WTC11 (cell line): Measurements from ENCODE around the gene TKFC. TPM values are rescaled to one million over a fixed set of nuclear protein-coding genes. Genes with fewer than 3 reads are reported as not detected.

Experiments used
- ATAC-seq: fragments of 200-7000 bp; cut with Tn5 transposase; 2 replicates; pipeline ENCODE4 v1.10.0; 2021; ENCODE audit warnings: mild to moderate bottlenecking, moderate library complexity
- CTCF ChIA-PET: fragments of 300-600 bp; sonication (Branson Sonifier 250); formaldehyde crosslinking; loops from one replicate; lab custom pipeline; 2021; ENCODE audit warnings: antibody characterized with exemption; lab: Charles Lee
- POLR2A ChIA-PET: fragments of 350-600 bp; sonication (Branson Sonifier 250); formaldehyde crosslinking; loops from one replicate; lab custom pipeline; 2021; ENCODE audit warnings: antibody characterized with exemption; lab: Charles Lee
- DNase-seq: peaks from one replicate; pipeline ENCODE4 v3.0.0; 2021; ENCODE audit warnings: low spot score
- H3K27ac Mint-ChIP-seq: 2 replicates; pipeline ENCODE4 v1.8.0; 2021; ENCODE audit warnings: mixed read lengths
- H3K27me3 Mint-ChIP-seq: 2 replicates; pipeline ENCODE4 v1.8.0; 2021; ENCODE audit warnings: low read depth, mild to moderate bottlenecking, moderate library complexity, mixed read lengths
- H3K36me3 Mint-ChIP-seq: 2 replicates; pipeline ENCODE4 v1.8.0; 2021; ENCODE audit warnings: mixed read lengths
- H3K4me1 Mint-ChIP-seq: 2 replicates; pipeline ENCODE4 v1.8.0; 2022; ENCODE audit warnings: mixed read lengths
- H3K4me3 Mint-ChIP-seq: 2 replicates; pipeline ENCODE4 v1.8.0; 2021; ENCODE audit warnings: mild to moderate bottlenecking, moderate library complexity, mixed read lengths
- H3K9me3 Mint-ChIP-seq: 2 replicates; pipeline ENCODE4 v1.8.0; 2021; ENCODE audit warnings: mixed read lengths
- CDX4 ChIP-seq: fragments of 250-450 bp; sonication (Bioruptor Pico); IDR thresholded peaks from 2 replicates; pipeline ENCODE4 v1.9.0; 2021; ENCODE audit warnings: moderate library complexity, mild to moderate bottlenecking, inconsistent platforms, borderline replicate concordance
- ESRRA ChIP-seq: sonication (generic); formaldehyde crosslinking; IDR thresholded peaks from 2 replicates; pipeline ENCODE4 v1.8.1; 2022; ENCODE audit warnings: mild to moderate bottlenecking, missing genetic modification reagents, borderline replicate concordance
- GABPB1 ChIP-seq: sonication (generic); formaldehyde crosslinking; IDR thresholded peaks from 2 replicates; pipeline ENCODE4 v1.8.1; 2023; ENCODE audit warnings: mild to moderate bottlenecking, missing genetic modification reagents
- GRHL2 ChIP-seq: fragments of 250-450 bp; sonication (Bioruptor Pico); IDR thresholded peaks from 2 replicates; pipeline ENCODE4 v1.8.0; 2022; ENCODE audit warnings: mild to moderate bottlenecking, moderate library complexity; ENCODE audit not compliant: insufficient replicate concordance, severe bottlenecking
- HMGXB4 ChIP-seq: sonication (generic); formaldehyde crosslinking; IDR thresholded peaks from 2 replicates; pipeline ENCODE4 v1.8.1; 2023; ENCODE audit warnings: mild to moderate bottlenecking, moderate library complexity, missing genetic modification reagents
- IRF2 ChIP-seq: sonication (generic); formaldehyde crosslinking; IDR thresholded peaks from 2 replicates; pipeline ENCODE4 v1.8.0; 2022; ENCODE audit warnings: low read depth, missing genetic modification reagents, borderline replicate concordance
- KAT7 ChIP-seq: sonication (generic); formaldehyde crosslinking; IDR thresholded peaks from 2 replicates; pipeline ENCODE4 v1.8.1; 2023; ENCODE audit warnings: missing genetic modification reagents, mild to moderate bottlenecking, borderline replicate concordance
- MXD4 ChIP-seq: fragments of 250-450 bp; sonication (Bioruptor Pico); IDR thresholded peaks from 2 replicates; pipeline ENCODE4 v1.8.0; 2021; ENCODE audit warnings: mild to moderate bottlenecking, moderate library complexity, borderline replicate concordance
- MYBL2 ChIP-seq: sonication (generic); formaldehyde crosslinking; IDR thresholded peaks from 2 replicates; pipeline ENCODE4 v1.8.1; 2023; ENCODE audit warnings: mild to moderate bottlenecking, moderate library complexity, missing genetic modification reagents
- NFE2L1 ChIP-seq: sonication (generic); formaldehyde crosslinking; IDR thresholded peaks from 2 replicates; pipeline ENCODE4 v1.8.1; 2023; ENCODE audit warnings: missing genetic modification reagents
- PRRX2 ChIP-seq: fragments of 250-450 bp; sonication (Bioruptor Pico); IDR thresholded peaks from 2 replicates; pipeline ENCODE4 v1.8.0; 2021; ENCODE audit warnings: mild to moderate bottlenecking
- ZNF219 ChIP-seq: sonication (generic); formaldehyde crosslinking; IDR thresholded peaks from 2 replicates; pipeline ENCODE4 v1.8.0; 2023; ENCODE audit warnings: missing genetic modification reagents, mild to moderate bottlenecking, borderline replicate concordance
- ZNF263 ChIP-seq: sonication (generic); formaldehyde crosslinking; IDR thresholded peaks from 2 replicates; pipeline ENCODE4 v1.8.1; 2022; ENCODE audit warnings: low read depth, mild to moderate bottlenecking, moderate library complexity, missing genetic modification reagents
- ZNF281 ChIP-seq: sonication (generic); formaldehyde crosslinking; IDR thresholded peaks from 2 replicates; pipeline ENCODE4 v1.8.0; 2023; ENCODE audit warnings: mild to moderate bottlenecking, missing genetic modification reagents
- total RNA-seq: library from RNA; stranded (reverse); gene quantifications from 3 replicates; pipeline ENCODE4 v1.2.3, GENCODE V29; 2021
- TF ChIP-seq, protein P1 (sequence below): sonication (generic); formaldehyde crosslinking; conservative IDR thresholded peaks from 2 replicates; pipeline ENCODE4 v1.8.1; 2022; ENCODE audit warnings: mild to moderate bottlenecking, missing genetic modification reagents

The TKFC gene
- total RNA-seq, 1 experiment from 2014 or later: 86.8 TPM

DNA sequence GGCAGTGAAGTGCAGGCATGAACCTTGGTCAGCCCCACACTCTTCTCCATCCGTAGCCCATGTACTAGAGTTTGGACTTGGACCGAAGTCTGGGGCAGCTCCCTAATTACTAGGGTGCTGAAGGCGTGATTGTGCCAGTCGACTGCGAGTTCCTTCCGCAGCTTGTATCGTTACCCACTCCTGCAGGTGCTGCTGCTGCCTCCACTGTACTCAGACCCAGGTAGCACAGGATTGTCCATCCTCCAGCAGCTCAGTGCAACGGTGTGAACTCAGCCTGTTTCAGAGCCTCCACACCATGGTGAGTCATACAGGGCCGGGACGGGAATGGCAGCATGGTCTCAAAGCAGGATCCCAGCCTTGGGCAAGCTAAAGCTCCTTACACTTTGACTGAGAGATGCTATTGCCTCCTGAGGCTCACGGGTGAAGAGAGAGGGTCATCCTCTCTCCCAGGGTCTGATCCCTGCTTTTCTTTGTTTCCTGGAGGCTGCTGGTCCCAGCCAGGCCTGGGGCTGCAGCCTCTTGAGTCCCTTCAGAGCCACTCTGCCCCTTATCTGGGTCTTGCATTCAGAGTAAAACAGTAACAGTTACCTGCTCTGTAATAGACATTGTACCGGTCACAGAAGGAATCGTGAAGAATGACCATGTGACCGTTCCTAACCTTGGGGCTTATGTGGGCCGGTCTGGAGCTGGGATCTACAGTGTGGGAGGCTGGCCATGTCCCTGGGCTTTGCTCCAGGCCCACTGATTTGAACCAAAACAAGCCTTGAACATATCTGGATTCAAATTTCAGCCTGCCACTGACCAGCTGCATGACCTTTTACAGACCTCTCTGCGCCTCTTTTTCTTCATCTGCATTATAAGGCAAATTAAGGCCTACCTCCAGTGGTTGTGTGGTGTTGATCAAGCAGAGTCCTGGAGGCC, 1.7 kb downstream of the TKFC start:
- ATAC-seq: no peak
- CTCF ChIA-PET: interaction anchor here (0.9 to 8.1 kb wide), 10 partner anchors 14 to 111 kb away, joined by 4 to 346 read pairs (median 16); partner anchors contain the start of genes CYB561A3, TMEM138 and TMEM216
- Mint-ChIP-seq H3K4me1 (peaks cover 48% of the 10 kb centered on the region), H3K27ac (peak overlapping the region; percentile 79; the same call in 1 of the 2 replicates)
- no peak for TF ChIP-seq ZNF219 (CRISPR knock-in tag)
- no peak for TF ChIP-seq CDX4
- TF ChIP-seq GABPB1: 0 out of 2 replicates have a peak, but pooled peaks have one; percentile 12
- TF ChIP-seq, protein P1, sequence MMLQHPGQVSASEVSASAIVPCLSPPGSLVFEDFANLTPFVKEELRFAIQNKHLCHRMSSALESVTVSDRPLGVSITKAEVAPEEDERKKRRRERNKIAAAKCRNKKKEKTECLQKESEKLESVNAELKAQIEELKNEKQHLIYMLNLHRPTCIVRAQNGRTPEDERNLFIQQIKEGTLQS (CRISPR knock-in tag): no peak
- no peak for TF ChIP-seq IRF2 (CRISPR knock-in tag)
- TF ChIP-seq, all 79 proteins: peak for 1
- peaks cover 15% of the 10 kb centered on the region for H3K36me3 Mint-ChIP-seq
- H3K4me3 Mint-ChIP-seq: peak overlapping the region; percentile 98
- H3K27me3 Mint-ChIP-seq: no peaks in the 10 kb centered on the region
- POLR2A ChIA-PET: interaction anchor here (0.9 to 2.2 kb wide), 4 partner anchors 27 to 57 kb away, joined by 3 to 15 read pairs (median 5); partner anchors contain the start of genes CYB561A3, TMEM138, TMEM216 and VWCE
- no peaks in the 10 kb centered on the region for H3K9me3 Mint-ChIP-seq
- no peak for DNase-seq

DNA sequence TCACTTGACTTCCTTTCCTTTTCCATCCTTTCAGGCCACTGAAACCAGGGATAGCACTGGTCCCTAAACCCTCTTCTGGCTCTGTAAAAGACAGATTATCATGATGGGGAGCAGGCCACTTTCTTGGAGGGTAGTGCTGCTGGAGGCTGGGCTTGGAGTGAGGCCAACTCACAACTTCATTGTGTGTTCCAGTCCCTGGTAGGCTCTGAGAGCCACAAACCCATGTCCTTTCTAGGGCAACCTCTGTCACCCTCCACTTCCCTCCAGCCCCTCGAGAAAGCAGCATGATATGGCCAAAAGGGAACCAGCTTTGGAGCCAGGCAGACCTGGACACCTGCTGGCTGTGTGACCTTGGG, 2.3 kb downstream of the TKFC start:
- no peaks in the 10 kb centered on the region for H3K9me3 Mint-ChIP-seq
- H3K36me3 Mint-ChIP-seq: peaks cover 10% of the 10 kb centered on the region
- ChIA-PET POLR2A (interaction anchor here (0.6 to 2.0 kb wide), 3 partner anchors 27 to 58 kb away, joined by 3 to 29 read pairs (median 6); partner anchors contain the start of genes CYB561A3, TMEM138 and TMEM216), CTCF (interaction anchor here (0.8 to 8.1 kb wide), 19 partner anchors 13 to 303 kb away, joined by 3 to 346 read pairs (median 11); partner anchors contain the start of genes CPSF7, CYB561A3, SDHAF2 and TMEM138)
- H3K27me3 Mint-ChIP-seq: no peaks in the 10 kb centered on the region
- no peak overlapping the region for H3K4me3 Mint-ChIP-seq
- peak overlapping the region; percentile 74; the same call in 1 of the 2 replicates for H3K27ac Mint-ChIP-seq
- ATAC-seq: no peak
- no peak for TF ChIP-seq PRRX2
- no peak for TF ChIP-seq MYBL2
- TF ChIP-seq MXD4 (CRISPR knock-in tag): no peak
- TF ChIP-seq HMGXB4: no peak
- no peak for TF ChIP-seq KAT7 (CRISPR knock-in tag)
- TF ChIP-seq NFE2L1 (CRISPR knock-in tag): no peak
- no peak for TF ChIP-seq ESRRA (CRISPR knock-in tag)
- TF ChIP-seq GRHL2 (CRISPR knock-in tag): no peak
- TF ChIP-seq, protein P1 (CRISPR knock-in tag): no peak
- no peak for TF ChIP-seq ZNF281 (CRISPR knock-in tag)
- no peak for TF ChIP-seq ZNF263 (CRISPR knock-in tag)
- DNase-seq: no peak
- peaks cover 48% of the 10 kb centered on the region for H3K4me1 Mint-ChIP-seq
